ENCODE measurements around the gene PPP1CC.
"Not testable (repeated sequence)": the region's sequence is repeated elsewhere in the genome, so short reads cannot be mapped to it uniquely, and the experiment has no call there.

The PPP1CC gene

DNA sequence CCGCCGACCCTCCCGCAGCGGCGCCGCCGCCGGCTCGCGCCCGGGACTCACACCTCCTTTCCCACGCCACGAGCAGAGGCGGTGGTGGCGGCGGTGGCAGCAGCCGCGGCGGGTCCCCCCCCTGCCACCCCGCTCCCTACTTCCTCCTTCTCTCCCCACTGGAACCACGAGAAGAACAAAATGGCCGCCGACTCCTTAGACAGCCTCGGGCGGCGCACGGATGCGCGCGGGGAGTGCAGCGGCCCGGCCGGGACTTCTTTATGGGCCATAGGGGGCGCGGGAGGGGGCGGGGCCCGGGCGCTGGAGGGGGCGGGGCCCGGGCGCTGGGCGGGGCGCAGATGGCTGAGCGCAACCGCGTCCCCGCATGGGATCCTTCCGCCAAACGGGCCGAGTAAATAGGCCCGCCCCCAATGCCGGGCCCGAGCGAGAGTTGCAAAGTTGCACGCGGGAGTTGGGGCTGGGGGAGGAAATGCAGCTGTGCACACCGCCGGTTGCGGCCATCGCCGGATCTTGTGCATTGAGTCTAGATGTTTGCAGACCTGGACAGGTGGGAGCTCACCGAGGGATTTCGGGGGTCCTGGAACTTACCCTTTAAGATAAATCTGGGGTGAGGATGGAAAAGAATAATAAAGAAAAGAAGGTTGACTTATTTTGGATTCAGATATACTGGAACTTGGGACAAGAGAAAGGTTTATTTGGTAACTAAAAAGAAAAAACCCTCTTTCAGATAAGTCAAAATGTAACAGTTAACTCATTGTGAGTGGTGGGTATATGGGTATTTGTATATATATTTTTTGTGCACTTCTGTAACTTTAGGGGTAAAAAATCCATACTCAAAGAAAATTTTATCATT is at the start of gene PPP1CC:
PPP1CC (minus strand) TSS at position 174 of the 853 bp plus-strand sequence. CDS start 184 bp downstream, outside the sequence.
- no peak for FAIRE-seq

DNA sequence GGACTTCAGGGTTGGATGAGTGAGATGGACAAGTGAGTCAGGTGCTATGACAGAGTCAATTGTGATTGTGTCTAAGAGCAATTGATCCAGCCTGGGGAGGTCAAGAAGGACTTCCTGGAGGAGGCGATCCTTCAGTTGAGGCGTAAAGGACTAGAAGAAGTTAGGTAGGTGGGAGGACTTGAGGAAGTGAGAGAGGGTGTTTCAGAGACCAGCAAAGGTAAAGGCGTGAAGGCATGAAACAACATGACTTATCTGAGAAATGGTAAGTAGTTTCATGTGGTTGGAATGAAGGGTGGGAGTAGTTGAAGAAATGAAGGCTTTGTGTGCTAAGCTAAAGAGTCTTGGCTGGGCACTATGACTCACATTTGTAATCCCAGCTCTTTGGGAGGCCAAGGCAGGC is 48.9 kb upstream of the PPP1CC start:
- no peak for FAIRE-seq

DNA sequence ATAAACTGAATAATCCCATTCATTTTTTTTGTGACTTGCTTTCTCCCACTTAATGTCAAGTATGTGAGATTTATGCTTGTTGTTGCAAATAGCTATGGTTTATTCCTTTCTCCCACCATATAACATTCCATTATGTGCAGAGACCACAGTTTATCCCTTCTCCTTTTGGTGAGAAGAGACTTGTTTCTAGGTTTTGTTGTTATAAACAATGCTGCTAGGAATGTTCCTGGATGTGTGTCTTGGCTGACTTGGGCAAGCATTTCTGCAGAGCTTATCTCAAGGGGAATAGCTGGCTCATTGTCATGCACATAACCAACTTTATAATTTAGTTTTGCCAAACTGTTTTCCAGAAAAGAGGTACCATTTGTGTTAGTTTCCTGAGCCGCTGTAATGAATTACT is 47.6 kb upstream of the PPP1CC start:
- no peak for FAIRE-seq

DNA sequence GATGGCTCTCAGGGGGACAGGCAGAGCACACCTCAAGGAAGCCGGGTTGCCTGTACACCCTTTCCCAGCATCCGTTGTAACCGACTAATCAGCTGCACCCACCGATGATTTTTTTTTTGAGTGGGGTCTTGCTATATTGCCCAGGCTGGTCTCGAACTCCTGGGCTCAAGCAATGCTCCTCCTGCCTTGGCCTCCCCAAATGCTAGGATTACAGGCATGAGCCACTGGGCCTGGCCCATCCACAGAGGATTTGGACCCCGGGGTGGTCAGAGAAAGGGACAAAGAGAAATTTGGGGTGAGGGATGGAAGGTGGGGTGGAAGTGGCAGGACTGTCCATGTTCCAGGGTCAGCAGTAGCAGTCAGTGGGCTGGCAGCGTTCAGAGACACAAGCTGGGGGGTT is 43.3 kb upstream of the PPP1CC start:
- no peak for FAIRE-seq

DNA sequence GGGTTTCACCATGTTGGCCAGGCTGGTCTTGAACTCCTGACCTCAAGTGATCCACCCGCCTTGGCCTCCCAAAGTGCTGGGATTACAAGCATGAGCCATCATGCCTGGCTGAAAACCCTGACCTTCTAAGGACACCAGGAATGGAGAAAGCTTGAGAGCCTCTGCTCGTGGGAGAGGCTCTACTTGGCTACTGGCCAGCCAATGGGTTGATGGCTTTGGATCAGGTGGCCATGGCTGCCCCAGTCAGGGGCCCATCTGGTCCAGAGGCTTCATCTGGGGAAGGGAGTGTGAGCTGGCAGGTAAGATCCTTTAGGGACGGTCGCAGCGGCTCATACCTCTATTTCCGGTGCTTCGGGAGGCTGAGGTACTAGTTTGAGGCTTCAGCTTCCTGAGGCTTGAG is 42.5 kb upstream of the PPP1CC start:
- no peak for FAIRE-seq

DNA sequence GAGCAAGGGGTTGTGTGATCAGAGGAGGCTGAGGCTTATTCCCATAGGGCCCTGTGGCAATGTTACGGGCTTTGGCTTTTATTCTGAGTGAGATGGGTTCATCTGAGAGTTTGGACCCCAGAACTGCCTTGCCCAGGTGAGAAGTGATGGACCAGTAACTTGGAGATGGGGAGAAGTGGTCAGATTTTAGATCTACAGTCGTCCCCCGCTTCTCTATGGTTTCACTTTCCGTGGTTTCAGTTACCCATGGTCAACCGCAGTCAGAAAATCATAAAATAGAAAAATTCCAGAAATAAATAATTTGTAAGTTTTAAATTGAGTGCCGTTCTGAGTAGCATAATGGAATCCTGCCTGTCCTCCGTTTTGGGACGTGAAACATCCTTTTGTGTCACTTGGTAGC is 40.2 kb upstream of the PPP1CC start:
- no peak for FAIRE-seq

DNA sequence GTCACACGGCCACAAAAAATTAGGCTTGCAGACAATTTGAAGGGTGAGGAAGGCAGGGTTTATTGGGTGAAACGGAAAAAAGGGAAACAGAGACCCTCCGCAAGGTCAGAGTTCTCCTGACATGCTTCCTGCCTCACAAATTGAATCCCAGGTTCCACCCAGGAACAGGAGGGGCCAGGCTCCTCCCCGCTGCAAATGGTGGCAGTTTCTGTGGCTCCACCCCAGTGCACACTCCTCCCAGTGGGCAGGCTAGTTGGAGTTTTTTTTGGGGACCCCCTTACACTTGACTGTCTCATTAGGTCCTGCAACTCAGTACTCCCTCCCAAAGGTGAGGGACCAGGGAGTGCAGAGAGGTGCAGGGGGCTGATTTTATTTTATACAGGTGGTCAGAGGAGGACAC is 39.4 kb upstream of the PPP1CC start:
- no peak for FAIRE-seq

DNA sequence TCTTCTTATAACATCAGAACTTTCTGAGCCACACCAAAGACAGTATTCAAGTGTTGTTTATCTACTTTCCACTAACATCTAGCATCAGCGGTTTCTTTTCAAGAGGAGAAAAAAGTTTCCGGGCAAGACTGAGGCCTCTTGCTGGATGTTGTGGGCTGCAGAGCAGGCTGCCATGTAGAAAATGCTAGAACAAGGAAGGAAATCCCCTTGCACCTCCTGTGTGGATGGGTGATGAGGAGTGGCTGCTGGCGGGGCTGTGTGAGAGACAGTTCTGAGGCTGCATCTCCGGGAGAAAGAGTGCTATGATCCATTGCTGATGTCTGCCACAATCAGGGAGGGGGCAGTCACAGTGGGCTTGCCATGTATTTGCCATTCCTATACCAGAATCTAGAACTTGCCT is 37.8 kb upstream of the PPP1CC start:
- no peak for FAIRE-seq

DNA sequence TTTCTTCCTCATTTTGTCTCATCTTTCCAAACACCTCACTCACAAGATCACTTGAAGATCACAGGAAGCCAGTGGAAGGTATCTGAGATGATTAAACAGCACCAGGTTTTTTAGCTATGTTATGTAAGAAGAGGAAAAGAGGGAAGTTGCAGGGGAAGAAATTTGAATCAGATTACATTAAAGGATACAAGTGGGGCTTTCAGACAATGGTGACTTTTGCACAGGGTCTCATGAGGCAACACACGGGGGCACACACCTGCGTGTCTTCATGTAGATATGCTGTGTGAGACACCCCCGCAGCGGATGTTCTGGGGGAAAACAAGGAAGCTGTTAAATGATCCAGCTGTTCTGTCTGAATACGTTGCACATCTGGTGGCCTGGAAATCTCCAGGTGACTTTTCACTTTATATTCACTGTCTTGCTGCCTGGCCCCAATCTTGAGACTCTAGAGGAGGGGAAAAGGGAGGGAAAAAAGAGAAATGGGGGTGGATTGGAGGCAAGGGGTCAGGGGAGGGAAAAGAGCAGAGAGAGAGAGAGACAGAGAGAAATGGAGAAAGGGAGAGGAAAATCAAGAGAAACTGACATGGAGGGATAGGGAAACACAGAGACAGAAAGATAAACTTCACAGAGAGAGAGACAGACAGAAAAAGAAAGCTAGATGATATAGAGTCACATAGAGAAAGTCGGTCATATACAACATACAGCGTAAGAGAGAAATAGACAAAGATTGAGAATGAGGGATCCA is 36.3 kb upstream of the PPP1CC start:
- FAIRE-seq, result no peak

DNA sequence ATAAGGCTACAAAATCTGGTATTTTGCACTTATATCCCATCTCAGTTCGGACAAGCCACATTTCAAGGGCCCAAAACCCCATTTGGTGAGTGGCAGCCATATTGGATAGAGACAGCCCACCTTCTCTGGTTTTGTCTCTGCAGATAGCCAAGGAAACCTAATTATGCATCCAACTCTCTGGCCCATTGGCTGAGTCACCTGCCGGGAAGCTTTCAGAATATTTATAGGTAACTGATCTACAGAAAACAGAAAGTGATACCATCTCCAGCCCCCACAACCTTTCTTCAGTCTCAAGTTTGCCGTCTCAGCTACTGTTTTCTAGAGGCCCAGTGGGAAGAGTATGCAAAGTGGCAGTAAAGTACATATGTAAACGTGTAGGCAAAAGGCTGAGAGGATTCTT is 33.7 kb upstream of the PPP1CC start:
- no peak for FAIRE-seq

DNA sequence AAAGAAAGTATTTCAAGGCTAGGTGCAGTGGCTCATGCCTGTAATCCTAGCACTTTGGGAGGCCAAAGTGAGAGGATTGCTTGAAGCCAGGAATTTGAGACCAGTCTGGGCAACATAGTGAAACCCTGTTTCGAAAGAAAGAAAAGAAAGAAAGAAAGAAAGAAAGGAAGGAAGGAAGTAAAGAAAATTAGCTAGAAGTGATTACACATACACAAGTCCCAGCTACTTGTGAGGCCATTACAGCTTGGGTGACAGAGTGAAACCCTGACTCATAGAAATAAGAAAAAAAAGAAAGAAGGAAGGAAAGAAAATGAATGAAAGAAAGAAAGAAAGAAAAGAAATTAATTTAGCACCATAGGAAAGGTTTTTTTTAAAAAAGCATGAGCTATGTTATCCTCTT is 33.3 kb upstream of the PPP1CC start:
- FAIRE-seq, result no peak

DNA sequence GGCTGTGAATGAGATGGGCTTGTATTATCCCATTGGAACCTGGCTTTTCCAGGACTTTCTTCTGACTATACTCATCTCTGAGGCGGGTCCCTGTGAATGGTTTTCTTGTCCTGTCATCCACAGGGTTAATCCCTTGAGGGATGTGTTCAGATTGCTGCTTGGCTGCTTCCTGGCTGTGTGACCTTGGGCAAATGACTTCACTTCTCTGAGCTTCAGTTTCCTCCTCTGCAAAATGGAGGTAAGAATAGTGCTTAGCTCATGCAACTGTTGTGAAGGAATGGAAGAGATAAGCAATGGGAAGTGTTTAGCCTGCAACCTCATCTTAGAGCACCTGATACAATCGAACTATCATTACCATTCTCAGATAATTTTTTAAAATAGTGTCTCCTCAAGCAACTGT is 32.1 kb upstream of the PPP1CC start:
- FAIRE-seq, result no peak

DNA sequence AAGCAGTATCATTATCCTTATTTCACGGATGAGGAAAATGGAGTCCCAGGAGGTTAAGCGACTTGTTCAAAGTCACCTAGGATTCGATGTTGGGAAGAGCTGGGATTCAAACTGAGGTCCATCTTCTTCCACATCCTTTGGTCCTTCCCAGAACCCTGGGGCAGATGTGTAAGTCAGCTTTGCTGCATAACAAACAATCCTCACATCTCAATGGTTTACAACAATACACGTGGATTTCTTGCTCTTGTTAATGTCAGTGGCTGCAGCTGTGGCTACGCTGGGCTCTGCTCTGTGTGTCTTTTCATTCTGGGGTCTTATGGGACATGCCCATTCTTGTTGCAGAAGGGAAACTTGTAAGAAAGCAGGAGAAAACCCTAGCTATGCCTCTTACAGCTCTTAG is 26.3 kb upstream of the PPP1CC start:
- FAIRE-seq, result no peak

DNA sequence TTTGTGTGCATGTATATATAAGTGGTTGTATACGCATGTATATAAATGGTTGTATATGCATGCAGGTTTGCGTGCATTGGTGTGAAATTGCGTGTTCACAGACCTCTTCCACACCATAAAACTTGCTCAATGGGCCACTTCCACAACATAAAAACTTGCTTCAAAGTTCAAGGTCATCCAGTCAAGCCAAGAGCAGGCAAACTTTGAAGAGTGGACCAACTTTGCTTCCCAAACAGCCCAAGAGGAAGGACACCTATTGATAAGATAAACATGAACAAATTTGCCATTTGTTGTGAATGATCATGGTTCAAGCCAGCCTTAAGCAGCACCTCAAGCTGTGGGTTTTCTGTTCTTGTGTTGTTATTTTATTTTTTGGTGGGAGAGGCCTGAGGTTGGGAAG is 25.2 kb upstream of the PPP1CC start:
- FAIRE-seq, result no peak

DNA sequence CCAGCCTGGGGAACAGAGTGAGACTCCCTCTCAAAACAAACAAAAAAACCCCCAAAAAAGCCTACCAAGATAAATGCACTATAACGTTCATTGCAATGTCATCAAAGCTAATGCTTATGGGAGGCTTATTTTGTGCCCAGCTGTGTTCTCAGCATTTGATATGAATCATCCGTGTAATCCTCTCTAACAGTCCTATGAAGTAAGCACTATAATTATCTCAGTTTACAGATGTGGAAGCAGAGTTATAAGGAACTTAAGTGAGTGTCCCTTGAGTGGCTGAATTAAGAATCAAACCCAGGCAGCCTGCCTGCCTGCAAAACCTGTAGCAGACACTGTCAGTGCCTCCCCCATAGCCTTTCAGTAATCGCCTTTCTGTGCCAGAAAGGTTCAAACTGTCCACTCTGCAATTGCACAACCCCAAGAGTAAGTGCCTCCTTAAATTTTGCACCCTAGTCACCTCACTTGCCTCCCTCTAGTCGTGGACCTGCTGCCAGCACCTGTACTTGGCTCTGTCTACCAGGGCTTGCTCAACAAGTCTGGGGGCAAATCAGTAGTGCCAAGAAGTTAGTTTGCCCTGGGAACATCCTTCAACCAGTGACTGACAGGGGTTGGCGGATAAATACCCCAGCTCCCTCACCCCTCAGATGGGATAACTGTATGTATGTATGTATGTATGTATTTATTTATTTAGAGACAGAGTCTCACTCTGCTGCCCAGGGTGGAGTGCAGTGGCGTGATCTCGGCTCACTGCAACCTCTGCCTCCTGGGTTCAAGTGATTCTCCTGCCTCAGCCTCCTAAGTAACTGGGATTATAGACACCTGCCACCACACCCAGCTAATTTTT is 23.8 kb upstream of the PPP1CC start:
- FAIRE-seq, result no peak

DNA sequence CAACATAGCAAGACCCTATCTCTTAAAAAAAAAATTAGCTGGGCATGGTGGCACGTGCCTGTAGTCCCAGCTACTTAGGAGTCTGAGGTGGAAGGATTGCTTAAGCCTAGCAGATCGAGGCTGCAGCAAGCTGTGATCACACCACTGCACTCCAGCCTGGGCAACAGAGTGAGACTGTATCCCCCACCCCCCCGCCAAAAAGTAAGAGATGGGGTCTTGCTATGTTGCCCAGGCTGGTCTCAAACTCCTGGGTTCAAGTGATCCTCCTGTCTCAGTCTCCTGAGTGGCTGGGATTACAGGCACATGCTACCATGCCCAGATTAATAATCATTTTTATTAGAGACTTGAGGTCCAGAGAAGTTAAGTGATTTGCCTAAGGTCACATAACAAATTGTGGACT is 22.9 kb upstream of the PPP1CC start:
- not testable (repeated sequence) for FAIRE-seq

DNA sequence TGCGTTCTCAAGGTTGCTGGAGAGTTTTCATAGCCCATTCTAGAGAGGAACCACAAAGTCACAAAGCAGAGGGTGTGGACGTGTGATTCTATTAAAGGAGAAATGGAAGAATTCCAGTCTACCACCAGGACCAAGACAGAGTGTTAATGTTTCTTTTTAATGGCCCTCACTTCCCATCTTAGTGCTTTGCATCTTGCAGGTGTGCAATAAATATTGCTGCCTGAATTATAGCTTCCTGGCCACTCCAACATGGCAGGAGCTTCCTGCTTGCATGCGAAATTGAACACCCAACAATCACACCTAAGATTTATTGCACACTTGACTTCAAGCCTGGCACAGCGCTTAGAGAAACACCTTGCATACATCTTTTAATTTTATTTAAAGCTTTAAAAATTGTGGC is 22.4 kb upstream of the PPP1CC start:
- no peak for FAIRE-seq

DNA sequence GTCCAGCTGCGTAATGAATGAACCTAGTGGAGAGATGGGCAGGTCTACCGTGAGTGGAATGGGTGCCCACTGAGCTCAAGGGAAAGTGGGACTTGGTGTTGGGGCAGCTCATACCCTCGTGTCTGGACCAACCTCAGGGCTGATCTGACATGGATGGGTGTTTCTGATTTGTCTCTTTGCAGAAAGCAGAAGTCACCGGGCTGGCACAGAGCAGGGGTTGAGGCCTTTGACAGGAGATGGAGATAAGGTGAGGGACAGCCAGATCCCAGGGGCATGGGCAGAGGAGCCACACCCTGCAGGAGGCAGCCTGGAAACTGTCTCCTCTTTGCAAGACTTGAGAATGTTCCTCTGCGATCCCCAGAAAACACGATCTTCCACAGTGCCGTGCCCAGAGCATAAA is 20.9 kb upstream of the PPP1CC start:
- FAIRE-seq, result no peak

DNA sequence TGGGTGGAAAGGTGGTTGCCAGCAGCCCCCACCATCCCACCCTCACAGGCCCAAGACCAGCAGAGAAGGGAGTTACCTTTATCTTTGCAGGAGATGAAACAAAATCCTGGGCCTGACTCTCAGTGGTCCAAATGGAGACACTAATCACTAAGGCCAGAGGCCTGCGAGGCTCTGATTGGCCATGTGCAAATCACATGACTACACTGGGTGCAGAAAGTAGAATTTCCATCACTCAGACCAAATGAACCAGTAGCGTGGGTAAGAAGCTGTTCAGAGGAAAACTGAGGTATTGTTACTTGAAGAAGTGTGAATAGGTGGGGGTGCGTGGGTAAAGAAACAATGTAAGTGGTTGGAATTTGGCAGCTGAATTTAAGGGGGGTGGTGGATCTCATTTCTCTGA is 20.2 kb upstream of the PPP1CC start:
- FAIRE-seq, result no peak

DNA sequence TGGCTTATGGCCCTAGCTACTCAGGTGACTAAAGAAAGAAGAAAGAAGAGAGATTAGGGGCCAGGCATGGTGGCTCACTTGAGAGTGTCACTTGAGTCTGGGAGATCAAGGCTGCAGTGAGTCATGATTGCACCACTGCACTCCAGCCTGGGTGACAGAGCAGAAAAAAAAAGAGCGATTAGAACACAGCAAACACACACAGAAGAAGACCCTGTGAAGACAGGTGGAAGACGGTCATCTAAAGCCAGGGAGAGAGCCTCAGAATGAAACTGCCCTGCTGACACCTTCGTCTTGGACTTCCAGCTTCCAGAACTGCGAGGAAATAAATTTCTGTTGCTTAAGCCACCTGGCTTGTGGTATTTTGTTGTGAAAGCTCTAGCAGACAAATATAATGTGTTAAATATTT is 17.5 kb upstream of the PPP1CC start:
- FAIRE-seq, result no peak

DNA sequence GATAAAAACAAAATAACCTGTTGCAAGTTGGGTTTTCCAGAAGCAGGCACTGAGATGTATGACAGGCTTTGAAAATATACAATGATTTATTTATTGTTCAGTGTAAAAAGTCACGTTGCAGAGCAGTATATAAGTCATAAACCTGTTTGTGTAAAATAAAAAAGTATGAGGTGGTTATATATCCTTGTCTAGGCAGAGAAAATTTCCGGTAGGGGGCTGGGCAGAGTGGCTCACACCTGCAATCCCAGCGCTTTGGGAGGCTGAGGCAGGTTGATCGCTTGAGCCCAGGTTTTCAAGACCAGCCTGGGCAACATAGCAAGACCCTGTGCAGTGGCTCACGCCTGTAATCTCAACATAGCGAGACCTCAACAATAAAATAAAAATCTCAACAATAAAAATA is 16.2 kb upstream of the PPP1CC start:
- FAIRE-seq, result no peak

DNA sequence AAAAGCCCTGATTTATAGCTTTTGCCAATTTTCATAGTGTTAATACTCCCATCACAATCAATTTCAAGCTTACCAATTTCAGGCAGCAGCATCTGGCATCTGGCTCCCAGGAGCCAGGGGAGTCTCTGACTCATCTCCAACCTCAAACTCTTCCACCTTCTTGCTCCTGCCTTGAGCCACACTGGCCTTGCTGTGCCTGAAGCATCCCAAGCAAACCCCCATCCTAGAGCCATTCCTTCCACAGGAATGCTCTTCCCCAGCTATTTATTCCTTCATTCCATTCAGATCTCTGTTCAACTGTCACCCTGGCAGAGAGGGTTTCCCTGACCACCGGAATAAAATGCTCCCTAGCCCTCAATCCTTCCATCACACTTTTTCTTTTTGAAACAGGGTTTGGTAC is 13.9 kb upstream of the PPP1CC start:
- no peak for FAIRE-seq

DNA sequence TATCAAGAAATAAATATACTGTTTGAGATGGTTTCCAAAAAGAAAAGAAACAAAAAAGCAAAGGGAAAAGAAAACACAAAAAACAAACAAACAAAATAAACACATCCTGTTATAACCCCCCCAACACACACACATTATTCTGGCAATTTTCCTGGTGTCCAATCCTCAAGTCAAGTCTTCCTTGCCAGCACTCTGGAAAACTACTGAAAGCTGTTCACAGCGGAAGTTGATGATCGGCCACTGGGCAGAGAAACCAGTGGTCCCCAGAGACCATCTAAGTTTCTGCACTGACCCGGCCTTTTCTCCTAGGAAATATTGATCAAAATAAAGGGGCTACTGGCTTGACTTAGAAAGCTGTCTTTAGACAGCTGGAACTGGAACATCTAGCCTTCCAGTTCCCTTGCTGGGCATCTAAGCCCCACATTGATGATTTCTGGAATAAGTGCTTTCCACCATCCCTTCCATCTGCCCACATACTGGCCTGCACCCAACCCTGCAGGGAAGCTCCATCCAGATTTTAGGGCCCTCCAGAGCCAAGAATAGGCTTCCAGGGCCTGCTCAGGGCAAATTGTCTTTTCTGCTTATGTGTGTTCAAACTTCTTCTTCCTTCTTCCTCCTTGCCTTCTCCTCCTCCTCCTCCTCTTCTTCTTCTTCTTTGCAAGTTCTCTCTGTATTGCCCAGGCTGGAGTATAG is 11.6 kb upstream of the PPP1CC start:
- FAIRE-seq, result no peak
